Muscle layer of duodenum (tissue), 2 donors: Measurements from ENCODE around the gene FAM234B.
"Not testable (repeated sequence)": the region's sequence is repeated elsewhere in the genome, so short reads cannot be mapped to it uniquely, and the experiment has no call there.

Source experiments
- H3K27ac ChIP-seq: one replicate; pipeline ENCODE4 v1.7.0; 2013; ENCODE audit warnings: mild to moderate bottlenecking, low read length
- H3K27me3 ChIP-seq: one replicate; pipeline ENCODE4 v1.7.0; 2013; ENCODE audit warnings: low read depth, mild to moderate bottlenecking, control low read depth, low read length
- H3K36me3 ChIP-seq, 2 donors: one replicate each; pipeline ENCODE4 v1.7.0; 2013; ENCODE audit warnings: low read length in 2 of 2, control low read depth in 1 of 2, mild to moderate bottlenecking in 1 of 2; ENCODE audit not compliant: insufficient read depth in 2 of 2, control insufficient read depth in 1 of 2
- H3K4me1 ChIP-seq, 2 donors: one replicate each; pipeline ENCODE4 v1.7.0; 2013; ENCODE audit warnings: low read length in 2 of 2, mild to moderate bottlenecking in 2 of 2, control low read depth in 1 of 2, moderate library complexity in 1 of 2; ENCODE audit not compliant: insufficient read depth in 2 of 2, control insufficient read depth in 1 of 2
- H3K4me3 ChIP-seq, 2 donors: one replicate each; pipeline ENCODE4 v1.7.0; 2013; ENCODE audit warnings: low read length in 2 of 2, low read depth in 1 of 2, mild to moderate bottlenecking in 1 of 2
- H3K9me3 ChIP-seq, 2 donors: one replicate each; pipeline ENCODE4 v1.7.0; 2013; ENCODE audit warnings: low read length in 2 of 2, control low read depth in 1 of 2, mild to moderate bottlenecking in 1 of 2; ENCODE audit not compliant: control insufficient read depth in 1 of 2
- donor health status: healthy.

FAM234B gene

DNA sequence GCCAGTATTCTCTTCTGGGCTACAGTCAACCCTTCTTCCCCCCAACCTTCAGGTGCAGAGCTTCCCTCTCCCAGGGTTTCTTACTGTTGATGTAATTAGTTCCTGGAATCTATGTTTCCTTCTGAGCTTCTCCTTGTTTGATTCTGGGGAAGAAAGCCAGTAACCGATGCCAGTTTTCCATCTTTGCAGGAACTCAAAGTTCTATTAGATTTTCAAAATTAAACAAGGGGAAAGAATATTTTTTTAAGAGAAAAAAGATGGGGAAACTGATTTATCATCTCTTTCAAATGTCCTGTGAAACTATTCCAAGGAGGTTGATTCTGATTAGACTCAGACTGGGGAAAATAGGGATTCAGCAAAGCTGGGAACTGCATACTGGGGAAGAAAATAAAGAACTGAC, 17.9 kb upstream of the FAM234B start:
- Histone ChIP-seq H3K36me3 (no peaks in the 10 kb centered on the region), H3K9me3 (no peaks in the 10 kb centered on the region), H3K4me1 (no peaks in the 10 kb centered on the region), H3K27ac (no peak overlapping the region), H3K27me3 (no peaks in the 10 kb centered on the region), H3K4me3 (no peak overlapping the region)

DNA sequence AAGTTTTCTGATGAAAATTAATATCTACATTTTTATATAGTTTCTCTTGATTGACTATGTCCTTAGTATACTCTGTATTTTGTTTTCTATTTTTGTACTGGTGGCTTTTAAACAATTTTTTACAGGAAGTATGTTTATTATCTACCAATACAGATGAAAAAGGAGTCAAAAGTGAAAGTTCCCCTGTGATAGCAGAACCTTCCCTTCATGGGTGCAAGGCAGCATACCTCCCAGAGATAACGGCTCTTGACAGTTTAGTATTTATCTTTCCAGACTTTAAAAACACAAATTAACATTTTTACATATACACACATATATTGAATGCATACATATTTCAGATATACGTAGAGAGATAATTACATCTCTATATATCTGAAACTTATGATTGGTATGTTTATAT, 17.1 kb upstream of the FAM234B start:
- H3K27ac ChIP-seq = no peak overlapping the region
- no peaks in the 10 kb centered on the region for H3K4me1 ChIP-seq

GRCh38 chr12:13027508-13027907, 16.7 kb upstream of the FAM234B start:
- Histone ChIP-seq H3K4me3 (no peak overlapping the region), H3K36me3 (no peaks in the 10 kb centered on the region), H3K27me3 (no peaks in the 10 kb centered on the region), H3K9me3 (no peaks in the 10 kb centered on the region), H3K4me1 (no peaks in the 10 kb centered on the region), H3K27ac (no peak overlapping the region)

More for the DNA sequence above, 17.1 kb upstream of the FAM234B start:
- Histone ChIP-seq H3K36me3 (no peaks in the 10 kb centered on the region), H3K9me3 (no peaks in the 10 kb centered on the region), H3K4me3 (no peak overlapping the region), H3K27me3 (no peaks in the 10 kb centered on the region)

GRCh38 chr12:13028825-13029570, 15.2 kb upstream of the FAM234B start:
- no peak overlapping the region for H3K4me3 ChIP-seq
- H3K4me1 ChIP-seq = no peaks in the 10 kb centered on the region
- H3K36me3 ChIP-seq = no peaks in the 10 kb centered on the region
- H3K9me3 ChIP-seq = no peaks in the 10 kb centered on the region
- no peaks in the 10 kb centered on the region for H3K27me3 ChIP-seq
- H3K27ac ChIP-seq = no peak overlapping the region

DNA sequence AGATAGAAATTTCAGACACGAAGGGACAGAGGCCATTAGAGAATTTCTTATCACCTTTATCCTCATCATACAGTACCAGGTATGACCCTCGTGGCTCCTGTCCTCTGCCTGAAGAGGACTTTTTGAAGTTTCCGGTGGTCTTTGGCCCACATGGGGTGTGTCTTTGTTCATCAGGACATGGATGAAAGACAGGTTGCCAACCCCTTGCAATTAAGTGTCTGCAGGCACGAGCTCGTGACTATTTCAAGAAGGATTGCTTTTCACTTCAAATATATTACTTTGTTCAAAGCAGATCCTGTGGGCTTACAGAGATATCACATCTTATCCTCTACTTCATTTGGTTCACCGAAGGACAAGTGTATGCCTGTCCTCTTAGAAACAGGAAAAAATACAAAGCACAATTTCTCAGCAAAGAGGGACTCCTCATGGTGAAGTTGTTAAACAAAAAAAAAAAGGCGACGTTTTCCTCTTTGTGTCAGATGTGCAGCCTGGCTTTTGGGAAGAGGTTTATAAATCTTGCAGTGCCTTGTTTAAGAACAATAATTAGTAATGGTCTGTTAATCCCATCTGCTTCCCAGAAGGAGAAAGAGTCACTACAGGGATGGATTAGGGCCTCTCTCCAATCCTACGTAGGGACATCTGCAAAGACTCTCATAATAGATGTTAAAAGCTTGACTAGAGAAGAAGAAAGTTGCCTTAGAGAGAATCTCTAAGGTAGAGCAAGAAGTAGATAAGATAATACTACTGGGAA, 13.5 kb upstream of the FAM234B start:
- Histone ChIP-seq H3K27me3 (no peaks in the 10 kb centered on the region), H3K27ac (no peak overlapping the region), H3K36me3 (no peaks in the 10 kb centered on the region), H3K9me3 (no peaks in the 10 kb centered on the region), H3K4me1 (no peaks in the 10 kb centered on the region), H3K4me3 (no peak overlapping the region)

DNA sequence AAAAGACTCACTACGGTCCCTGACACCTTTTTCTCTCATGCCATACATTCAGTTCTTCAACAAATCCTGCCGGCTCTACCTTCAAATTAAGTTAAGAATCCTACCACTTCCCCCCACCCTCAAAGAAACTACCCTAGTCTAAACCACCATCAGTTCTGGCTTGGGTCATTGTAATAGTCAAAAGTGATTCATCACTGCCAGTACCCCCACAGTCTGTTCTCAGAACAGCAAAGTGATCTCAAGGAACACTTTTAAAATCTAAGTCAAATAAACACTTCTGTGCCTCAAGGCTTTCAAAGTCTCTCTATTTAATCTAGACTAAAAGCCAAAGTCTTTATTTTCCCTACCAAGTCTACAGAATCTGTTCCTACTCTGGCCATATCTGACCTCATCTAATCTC, 12.0 kb upstream of the FAM234B start:
- Histone ChIP-seq H3K27ac (no peak overlapping the region), H3K4me1 (no peaks in the 10 kb centered on the region), H3K27me3 (no peaks in the 10 kb centered on the region), H3K9me3 (no peaks in the 10 kb centered on the region), H3K36me3 (no peaks in the 10 kb centered on the region), H3K4me3 (no peak overlapping the region)

- no peaks in the 10 kb centered on the region for H3K9me3 ChIP-seq
These were observed 10.7 kb upstream of the FAM234B start for GRCh38 chr12:13033476-13033875.

GRCh38 chr12:13035335-13035734, 8.8 kb upstream of the FAM234B start:
- H3K27me3 ChIP-seq, H3K27ac ChIP-seq, H3K36me3 ChIP-seq: not testable (repeated sequence)

More at GRCh38 chr12:13033476-13033875, 10.7 kb upstream of the FAM234B start:
- no peaks in the 10 kb centered on the region for H3K4me1 ChIP-seq
- H3K4me3 ChIP-seq = no peak overlapping the region
- H3K36me3 ChIP-seq = no peaks in the 10 kb centered on the region
- no peaks in the 10 kb centered on the region for H3K27me3 ChIP-seq
- H3K27ac ChIP-seq = no peak overlapping the region

DNA sequence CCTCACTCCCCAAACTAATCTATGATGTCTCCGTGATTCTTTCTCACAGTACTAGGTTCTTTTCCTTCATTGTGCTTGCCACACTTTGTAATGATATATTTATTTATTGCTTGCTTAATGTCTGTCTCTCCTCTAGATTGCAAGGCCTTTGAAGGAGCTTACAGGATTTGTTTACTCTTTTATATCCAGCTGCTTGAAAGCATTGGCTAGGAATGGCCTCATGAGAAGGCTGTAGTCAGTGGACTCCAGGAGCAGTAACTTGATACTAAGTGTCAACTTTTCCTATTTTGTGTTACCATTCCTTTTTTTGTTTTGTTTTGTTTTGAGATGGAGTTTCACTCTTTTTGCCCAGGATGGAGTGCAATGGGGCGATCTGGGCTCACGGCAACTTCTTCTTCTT, 7.3 kb upstream of the FAM234B start:
- no peaks in the 10 kb centered on the region for H3K4me1 ChIP-seq
- no peak overlapping the region for H3K4me3 ChIP-seq
- no peaks in the 10 kb centered on the region for H3K9me3 ChIP-seq
- H3K27me3 ChIP-seq = no peaks in the 10 kb centered on the region
- no peaks in the 10 kb centered on the region for H3K36me3 ChIP-seq
- no peak overlapping the region for H3K27ac ChIP-seq

More at GRCh38 chr12:13035335-13035734, 8.8 kb upstream of the FAM234B start:
- not testable (repeated sequence) for H3K9me3 ChIP-seq, H3K4me1 ChIP-seq, H3K4me3 ChIP-seq

DNA sequence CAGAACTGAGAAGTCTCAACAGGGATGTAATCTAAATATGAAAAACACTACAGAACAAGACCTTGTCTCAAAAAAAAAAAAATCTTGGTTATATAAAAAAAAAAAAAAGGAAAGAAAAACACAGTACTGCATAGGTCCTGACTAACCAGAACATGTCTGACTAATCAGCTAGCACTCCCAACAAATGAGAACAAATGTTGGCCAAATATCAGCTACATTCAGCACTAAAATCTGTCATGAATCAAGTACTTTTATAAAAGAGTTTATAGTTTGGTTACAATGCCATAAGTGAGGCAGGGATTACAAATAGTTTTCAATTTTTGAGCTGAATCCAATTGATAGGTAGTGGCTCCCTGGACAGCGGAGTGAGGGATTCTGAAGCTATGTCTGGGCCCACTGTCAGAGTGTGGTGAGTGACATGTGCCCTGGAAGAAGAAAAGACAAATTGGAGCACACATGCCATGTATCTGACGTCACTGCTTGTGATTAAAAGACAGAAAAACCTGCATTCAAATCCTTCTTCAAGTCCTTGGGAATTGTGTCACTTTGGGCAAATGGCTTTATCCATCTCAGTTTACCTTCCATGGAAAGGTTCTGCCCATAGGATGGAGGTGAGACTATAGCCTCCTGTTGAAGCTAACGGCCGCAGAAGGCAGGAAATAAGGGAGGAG, 5.6 kb upstream of the FAM234B start:
- Histone ChIP-seq H3K9me3 (no peaks in the 10 kb centered on the region), H3K27ac (no peak overlapping the region), H3K4me1 (no peaks in the 10 kb centered on the region), H3K36me3 (no peaks in the 10 kb centered on the region), H3K4me3 (no peak overlapping the region), H3K27me3 (no peaks in the 10 kb centered on the region)

- Histone ChIP-seq H3K27ac (no peak overlapping the region), H3K4me1 (no peaks in the 10 kb centered on the region), H3K36me3 (no peaks in the 10 kb centered on the region), H3K4me3 (no peak overlapping the region), H3K9me3 (no peaks in the 10 kb centered on the region), H3K27me3 (no peaks in the 10 kb centered on the region)
These were observed 4.7 kb upstream of the FAM234B start for GRCh38 chr12:13039328-13039956.
